ENCODE data around the gene RICTOR.
"Not testable (repeated sequence)": the region's sequence is repeated elsewhere in the genome, so short reads cannot be mapped to it uniquely, and the experiment has no call there.

Gene RICTOR

DNA sequence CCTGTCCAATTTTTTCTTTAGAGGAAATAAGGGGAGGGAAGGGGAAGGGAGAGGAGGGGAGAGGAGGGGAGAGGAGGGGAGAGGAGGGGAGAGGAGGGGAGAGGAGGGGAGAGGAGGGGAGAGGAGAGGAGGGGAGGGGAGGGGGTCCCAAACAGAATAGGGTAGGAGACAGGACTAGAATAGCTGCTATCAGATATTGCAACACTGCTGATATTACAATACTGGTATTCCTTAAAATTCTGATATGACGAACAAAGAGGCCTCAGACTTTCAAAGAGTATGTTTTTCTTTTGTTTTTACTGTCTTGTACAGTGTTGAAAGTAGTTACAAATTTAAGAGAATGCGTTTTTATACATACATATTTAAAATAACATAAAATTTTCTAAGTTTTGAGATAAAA lies 67.5 kb downstream of the RICTOR start:
- DNase-seq (ENCODE audit: low read depth): no peak

DNA sequence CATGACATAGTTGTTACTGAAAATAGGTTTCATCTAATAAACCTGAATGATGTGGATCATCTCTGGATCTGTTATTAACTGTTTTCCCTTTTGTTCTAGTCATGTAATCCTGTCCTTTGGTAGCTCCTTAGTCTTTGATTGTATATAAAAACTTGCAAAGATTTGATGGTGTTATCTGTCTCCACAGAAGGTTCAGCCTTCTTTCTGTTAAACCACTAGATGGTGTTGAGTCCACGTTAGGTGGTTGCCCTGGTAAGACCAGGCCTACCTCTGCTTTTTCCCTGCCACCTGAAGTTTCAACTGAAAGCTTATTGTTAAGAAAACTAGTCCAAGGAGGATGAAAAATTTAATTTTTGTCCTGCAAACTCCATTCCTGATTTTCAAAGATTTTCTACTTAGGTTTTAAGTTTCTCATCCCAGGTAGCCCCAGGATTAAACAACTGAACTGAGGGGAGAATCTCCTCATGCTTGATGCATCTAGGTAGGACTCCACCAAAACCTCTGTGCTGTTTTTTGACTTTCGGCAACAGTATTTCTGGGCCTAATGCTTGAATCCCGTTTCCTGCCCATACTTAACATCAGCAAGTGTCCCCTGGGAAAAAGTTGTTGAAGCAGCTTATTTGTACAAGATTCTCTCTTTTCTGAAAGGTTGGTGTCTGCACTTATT lies 68.5 kb downstream of the RICTOR start:
- DNase-seq (ENCODE audit: low read depth): no peak

GRCh38 chr5:39001683-39002082 lies 72.5 kb downstream of the RICTOR start:
- no peak for DNase-seq (ENCODE audit: low read depth)

DNA sequence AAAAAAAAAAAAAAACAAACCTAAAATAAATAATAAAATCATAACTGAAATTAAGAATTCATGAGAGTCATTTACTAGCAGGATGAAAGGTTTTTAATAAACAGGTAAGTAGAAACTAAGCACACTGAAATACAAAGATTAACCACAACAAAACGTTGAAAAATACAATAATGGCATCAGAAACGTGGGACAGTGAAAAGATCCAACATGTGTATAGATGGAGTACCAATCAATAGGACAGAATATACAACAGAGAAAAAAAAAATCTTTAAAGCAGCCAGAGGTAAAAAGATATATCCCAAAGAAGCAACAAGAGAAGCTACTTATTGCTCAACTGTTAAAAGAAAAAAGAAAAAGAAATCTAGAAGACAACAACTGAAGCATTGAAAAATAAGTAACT lies 75.2 kb downstream of the RICTOR start:
- DNase-seq (ENCODE audit: low read depth): no peak

- DNase-seq (ENCODE audit: low read depth): no peak
Observed at GRCh38 chr5:38997591-38997990, 76.6 kb downstream of the RICTOR start.

GRCh38 chr5:38996123-38996522 lies 78.1 kb downstream of the RICTOR start:
- DNase-seq (ENCODE audit: low read depth): no peak

GRCh38 chr5:38994324-38994927 lies 79.8 kb downstream of the RICTOR start:
- DNase-seq (ENCODE audit: low read depth): no peak

DNA sequence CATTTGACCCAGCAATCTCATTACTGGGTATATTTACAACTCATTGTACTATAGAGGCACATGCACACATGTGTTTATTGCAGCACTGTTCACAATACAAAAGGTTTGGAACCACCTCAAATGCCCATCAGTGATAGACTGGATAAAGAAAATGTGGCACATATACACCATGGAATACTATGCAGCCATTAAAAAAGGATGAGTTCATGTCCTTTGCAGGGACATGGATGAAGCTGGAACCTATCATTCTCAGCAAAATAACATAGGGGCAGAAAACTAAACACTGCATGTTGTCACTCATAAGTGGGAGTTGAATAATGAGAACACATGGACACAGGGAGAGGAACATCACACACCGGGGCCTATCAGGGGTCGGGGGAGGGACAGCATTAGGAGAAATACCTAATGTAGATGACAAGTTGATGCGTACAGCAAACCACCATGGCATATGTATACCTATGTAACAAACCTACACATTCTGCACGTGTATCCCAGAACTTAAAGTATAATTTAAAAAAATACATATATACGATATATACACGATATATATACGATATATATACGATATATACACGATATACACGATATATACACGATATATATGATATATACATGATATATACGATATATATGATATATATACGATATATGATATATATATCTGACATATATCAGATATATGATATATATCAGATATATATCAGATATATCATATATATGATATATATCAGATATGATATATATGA lies 84.1 kb downstream of the RICTOR start:
- not testable (repeated sequence) for DNase-seq (ENCODE audit: low read depth)

- no peak for DNase-seq (ENCODE audit: low read depth)
Observed at GRCh38 chr5:38985909-38986452, 88.2 kb downstream of the RICTOR start.

GRCh38 chr5:38979535-38979934 lies 94.7 kb downstream of the RICTOR start:
- DNase-seq (ENCODE audit: low read depth): no peak

GRCh38 chr5:38978036-38978435 lies 96.2 kb downstream of the RICTOR start:
- no peak for DNase-seq (ENCODE audit: low read depth)

DNA sequence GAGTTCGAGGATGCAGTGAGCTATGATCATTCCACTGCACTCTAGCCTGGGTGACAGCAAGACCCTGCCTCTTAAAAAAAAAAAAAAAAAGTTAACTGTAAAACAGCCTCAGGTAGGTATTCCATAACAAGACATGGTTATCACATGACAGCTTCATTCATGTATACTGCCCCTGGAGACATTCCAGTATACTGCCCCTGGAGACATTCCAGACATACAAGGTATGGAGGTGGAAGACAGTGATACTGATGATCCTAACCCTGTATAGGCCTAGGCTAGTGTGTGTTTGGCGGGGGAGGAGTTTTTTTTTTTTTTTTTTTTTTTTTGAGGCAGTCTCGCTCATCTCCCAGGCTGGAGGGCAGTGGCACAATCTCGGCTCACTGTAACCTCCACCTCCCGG lies 105.5 kb downstream of the RICTOR start:
- DNase-seq (ENCODE audit: low read depth): no peak

- DNase-seq (ENCODE audit: low read depth): no peak
Observed at GRCh38 chr5:38961691-38962090, 112.5 kb downstream of the RICTOR start.

- DNase-seq (ENCODE audit: low read depth): no peak
Observed at GRCh38 chr5:38953426-38954012, 120.7 kb downstream of the RICTOR start.

- no peak for DNase-seq (ENCODE audit: low read depth)
Observed at GRCh38 chr5:38948501-38948900, 125.7 kb downstream of the RICTOR start.

DNA sequence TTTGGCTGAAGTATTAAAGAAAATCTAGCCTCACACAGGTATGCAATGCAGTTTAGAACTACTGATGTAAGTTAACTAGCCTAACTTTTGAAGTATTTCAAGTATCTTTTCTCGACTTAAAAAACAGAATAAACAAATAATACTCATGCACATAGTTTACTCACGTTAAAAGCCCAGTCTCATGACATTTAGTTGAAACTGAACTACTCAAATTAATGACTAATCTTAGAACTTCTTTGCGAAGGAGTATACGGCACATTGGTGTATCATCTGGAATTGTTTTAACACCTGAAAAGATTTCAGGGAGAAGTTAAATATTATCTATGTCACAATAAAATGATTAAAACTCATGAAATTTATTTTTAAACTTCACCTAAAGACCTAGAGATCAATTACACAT lies 129.9 kb downstream of the RICTOR start:
- no peak for DNase-seq (ENCODE audit: low read depth)

- no peak for DNase-seq (ENCODE audit: low read depth)
Observed at GRCh38 chr5:38941912-38942311, 132.3 kb downstream of the RICTOR start.

DNA sequence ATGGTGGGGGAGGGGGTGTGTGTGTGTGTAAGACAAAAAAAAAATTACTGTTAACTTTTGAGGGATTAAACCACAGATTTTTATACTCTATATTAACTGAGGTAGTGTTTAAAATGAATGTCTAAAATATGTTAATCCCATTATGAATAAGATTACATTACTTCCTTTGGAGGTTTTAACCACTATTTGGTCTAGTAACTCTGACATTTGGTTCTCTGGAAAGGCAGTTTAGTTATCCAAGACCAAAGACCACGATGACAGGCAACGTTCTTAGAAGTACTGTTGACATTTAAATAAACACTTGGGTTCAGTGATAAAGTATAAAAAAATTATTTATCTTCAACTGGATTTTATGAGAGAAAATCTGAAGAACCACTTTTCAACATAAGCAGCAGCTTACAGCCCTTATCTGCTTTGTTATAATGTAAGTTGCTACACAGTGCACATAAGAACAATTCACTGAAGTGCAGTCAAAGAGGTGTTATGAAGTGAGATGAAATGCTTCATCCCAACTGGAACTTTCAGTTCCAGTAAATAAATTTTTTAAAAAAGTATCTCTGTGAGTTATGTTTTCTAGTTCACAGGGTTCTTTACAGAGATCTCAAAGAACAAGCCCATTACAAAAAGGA lies 133.9 kb downstream of the RICTOR start:
- DNase-seq (ENCODE audit: low read depth): no peak

DNA sequence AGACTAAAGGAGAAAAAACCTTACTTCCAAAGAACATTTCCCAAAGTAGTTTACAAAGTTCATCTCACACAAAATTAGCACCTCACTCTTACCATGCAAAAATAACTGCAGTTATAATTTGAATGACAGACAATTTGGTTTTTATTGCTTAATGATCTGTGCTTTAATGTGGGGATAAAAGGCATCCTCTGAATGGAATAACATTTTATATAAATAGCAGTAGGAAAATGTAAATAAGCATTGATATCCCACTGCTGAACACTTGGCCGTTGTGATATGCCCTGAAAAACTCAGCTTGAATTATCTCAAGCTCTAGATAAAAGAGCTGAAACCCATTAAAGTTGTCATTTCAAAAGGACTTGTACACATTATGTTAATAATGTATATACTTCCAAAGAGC lies 135.2 kb downstream of the RICTOR start:
- DNase-seq (ENCODE audit: low read depth): no peak

DNA sequence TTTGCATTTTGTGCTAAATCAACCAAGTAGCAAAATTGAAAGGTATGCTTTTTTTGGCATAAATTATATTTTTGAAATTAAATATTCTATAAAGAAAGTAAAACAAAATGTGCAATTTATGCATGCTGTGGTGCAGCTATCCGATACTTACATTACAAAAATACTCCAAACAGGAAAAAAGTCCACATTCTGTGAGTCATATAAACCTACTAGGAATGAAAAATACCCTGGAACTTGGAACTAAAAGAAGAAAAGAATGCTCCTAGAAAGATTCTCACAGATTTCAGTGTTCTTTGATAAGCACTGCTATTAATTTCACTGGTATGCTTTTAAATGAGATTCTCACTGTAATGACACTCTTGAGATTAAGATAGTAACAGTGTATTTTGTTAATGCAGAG lies 135.8 kb downstream of the RICTOR start:
- no peak for DNase-seq (ENCODE audit: low read depth)

- no peak for DNase-seq (ENCODE audit: low read depth)
Observed at GRCh38 chr5:38936269-38936668, 137.9 kb downstream of the RICTOR start.

DNA sequence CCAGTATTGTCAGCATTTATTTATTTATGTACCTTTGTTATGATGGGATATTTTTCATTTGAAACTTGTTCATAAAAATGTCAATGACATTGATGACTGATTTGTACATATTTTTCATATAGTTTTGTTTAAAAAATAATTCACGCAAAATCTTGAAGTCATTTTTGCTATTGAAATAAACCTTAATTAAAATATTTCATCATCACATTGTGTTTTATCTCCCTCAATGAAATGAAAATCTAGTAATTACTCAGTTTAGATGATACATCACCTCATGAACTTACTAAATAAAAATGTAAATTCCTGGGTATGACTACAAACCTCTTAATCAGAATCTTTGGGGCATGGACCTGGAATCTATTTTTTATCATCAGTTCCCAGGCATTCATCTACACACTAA lies 138.8 kb downstream of the RICTOR start:
- no peak for DNase-seq (ENCODE audit: low read depth)
